Breast epithelium (tissue), 4 donors: Measurements from ENCODE around the gene ATOX1. TPM values are rescaled to one million over a fixed set of nuclear protein-coding genes. Genes with fewer than 3 reads are reported as not detected.

Experiments used
- DNase-seq, 2 donors: peaks; one replicate each; pipeline ENCODE4 v3.0.0-alpha.2; 2019; ENCODE audit warnings: low spot score in 2 of 2
- H3K27ac ChIP-seq, 2 donors: fragments of 200-600 bp; sonication (generic) in 1 of 2; one replicate each; pipeline ENCODE4 v1.5.1; 2016 to 2019; ENCODE audit warnings: mild to moderate bottlenecking in 1 of 2
- H3K27me3 ChIP-seq, 2 donors: fragments of 200-600 bp; sonication (generic) in 1 of 2; one replicate each; pipeline versions ENCODE4 v1.5.1 to v1.6.0; 2017 to 2019; ENCODE audit warnings: control low read depth in 1 of 2, mild to moderate bottlenecking in 1 of 2
- H3K36me3 ChIP-seq: fragments of 200-600 bp; one replicate; pipeline ENCODE4 v1.5.1; 2019
- H3K4me1 ChIP-seq, 2 donors: fragments of 200-600 bp; sonication (generic); one replicate each; pipeline ENCODE4 v1.5.1; 2016 to 2019; ENCODE audit warnings: control low read depth in 1 of 2
- H3K4me3 ChIP-seq, 3 donors: fragments of 200-600 bp; sonication (generic); 1 replicate in 2 of 3; 2 replicates in 1 of 3; pipeline ENCODE4 v1.5.1; 2016 to 2019; ENCODE audit warnings: mild to moderate bottlenecking in 3 of 3, moderate library complexity in 2 of 3
- H3K9me3 ChIP-seq, 2 donors: fragments of 200-600 bp; sonication (generic) in 1 of 2; one replicate each; pipeline ENCODE4 v1.5.1; 2016 to 2019; ENCODE audit warnings: control low read depth in 1 of 2
- CTCF ChIP-seq, 3 donors: fragments of 450-650 bp; IDR thresholded peaks; one replicate each; pipeline ENCODE4 v1.5.1; 2016 to 2017; ENCODE audit warnings: antibody characterized with exemption in 3 of 3, mild to moderate bottlenecking in 3 of 3, moderate library complexity in 3 of 3
- POLR2A ChIP-seq: fragments of 450-650 bp; IDR thresholded peaks from one replicate; pipeline ENCODE4 v1.6.1; 2016; ENCODE audit warnings: antibody characterized with exemption, mild to moderate bottlenecking, moderate library complexity
- POLR2AphosphoS5 ChIP-seq, 3 donors: sonication (generic); formaldehyde crosslinking; IDR thresholded peaks; one replicate each; pipeline ENCODE4 v1.6.1; 2017; ENCODE audit warnings: antibody characterized with exemption in 3 of 3
- intact Hi-C: fragments of 100-400 bp; cut with DNase I; formaldehyde crosslinking; loops from one replicate; pipeline ENCODE4 v1.15.1; 2023; ENCODE audit warnings: low total_unique reads
- total RNA-seq, 3 donors: library from RNA; depleted of rRNA; stranded (reverse); fragments of >200 nt; gene quantifications; one replicate each; pipeline ENCODE4 v1.1.0, GENCODE V29; 2016

Gene ATOX1
- total RNA-seq, 3 donors from 2014 or later = 119 to 138 (median 120) TPM

GRCh38 chr5:151757233-151758140 lies 944 bp downstream of the ATOX1 start:
- Histone ChIP-seq H3K27me3 (no peaks in the 10 kb centered on the region), H3K9me3 (no peaks in the 10 kb centered on the region), H3K36me3 (no peaks in the 10 kb centered on the region), H3K4me1 (peaks cover 7 to 8% of the 10 kb centered on the region in 2 donors), H3K4me3 (peak overlapping the region; percentile 65 to 90 (median 81)), H3K27ac (peak overlapping the region; percentile 83 to 91)
- TF ChIP-seq POLR2AphosphoS5 (IDR thresholded peaks at IDR 0.05) = no peak
- no peak for TF ChIP-seq CTCF (IDR thresholded peaks at IDR 0.05)
- TF ChIP-seq POLR2A = no peak
- peak in 1 of 2 donors; percentile 47 for DNase-seq
- intact Hi-C loops = no loop called here

DNA sequence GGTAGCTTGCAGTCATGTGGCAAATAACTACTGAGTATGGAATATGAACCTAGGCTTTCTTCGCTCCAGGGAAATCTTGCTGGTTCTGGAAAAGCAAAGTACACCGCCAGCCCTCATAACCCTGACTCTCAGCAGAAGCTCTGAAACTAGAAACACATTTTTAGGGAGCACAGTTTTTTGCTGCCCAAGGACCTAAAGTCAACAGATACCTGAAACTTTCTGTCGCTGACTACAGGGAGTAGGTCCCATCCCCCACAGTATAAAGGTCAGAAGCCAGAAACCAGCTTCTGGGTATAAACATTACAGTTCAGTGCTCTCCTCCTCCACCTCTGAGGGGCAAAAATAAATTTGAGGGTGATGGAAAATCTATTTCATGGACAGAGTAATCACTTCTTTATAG lies 3.0 kb downstream of the ATOX1 start:
- no peaks in the 10 kb centered on the region for H3K9me3 ChIP-seq
- H3K4me1 ChIP-seq = peaks cover 7 to 8% of the 10 kb centered on the region in 2 donors
- TF ChIP-seq POLR2A (no peak), POLR2AphosphoS5 (IDR thresholded peaks at IDR 0.05) (no peak), CTCF (IDR thresholded peaks at IDR 0.05) (no peak)
- no peaks in the 10 kb centered on the region for H3K36me3 ChIP-seq
- no peak overlapping the region for H3K27ac ChIP-seq
- H3K27me3 ChIP-seq = no peaks in the 10 kb centered on the region
- DNase-seq = no peak
- no peak overlapping the region for H3K4me3 ChIP-seq
- intact Hi-C loops = no loop called here

DNA sequence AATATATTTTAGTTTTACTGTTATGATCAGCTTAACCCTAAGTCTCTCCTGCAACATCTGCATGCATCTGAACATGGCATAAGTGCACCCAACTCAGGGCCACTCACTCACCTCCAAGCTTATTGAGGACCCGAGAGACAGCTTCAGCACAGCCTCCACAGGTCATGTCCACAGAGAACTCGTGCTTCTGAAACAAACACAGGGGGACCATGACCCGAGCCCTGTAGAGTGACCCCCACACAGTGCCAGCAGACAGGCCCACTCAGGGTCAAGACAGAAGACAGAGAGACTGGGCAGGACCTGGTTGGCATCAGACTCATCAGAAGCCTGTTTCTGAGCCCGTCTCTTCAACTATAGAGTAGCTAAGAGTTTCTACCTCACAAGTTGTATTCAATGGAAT lies 6.8 kb downstream of the ATOX1 start:
- no peak overlapping the region for H3K27ac ChIP-seq
- no peak for DNase-seq
- no peaks in the 10 kb centered on the region for H3K36me3 ChIP-seq
- H3K4me3 ChIP-seq = no peak overlapping the region
- no peaks in the 10 kb centered on the region for H3K27me3 ChIP-seq
- H3K9me3 ChIP-seq = no peaks in the 10 kb centered on the region
- TF ChIP-seq CTCF (IDR thresholded peaks at IDR 0.05) (no peak), POLR2A (no peak)
- intact Hi-C loops = no loop called here
- H3K4me1 ChIP-seq = no peaks in the 10 kb centered on the region

DNA sequence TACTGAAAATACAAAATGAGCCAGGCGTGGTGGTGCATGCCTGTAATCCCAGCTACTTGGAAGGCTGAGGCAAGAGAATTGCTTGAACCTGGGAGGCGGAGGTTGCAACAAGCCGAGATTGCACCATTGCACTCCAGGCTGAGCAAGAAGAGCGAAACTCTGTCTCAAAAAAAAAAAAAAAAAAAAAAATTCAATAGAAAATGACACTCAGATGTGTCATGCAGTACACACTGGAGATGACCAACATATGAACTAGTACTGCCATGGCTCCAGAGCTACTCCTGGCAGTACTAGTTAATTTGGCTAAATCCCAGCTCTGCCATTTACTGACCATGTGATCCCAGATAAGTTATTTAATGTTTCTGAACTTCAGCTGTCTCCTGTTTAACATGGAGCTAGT lies 7.3 kb downstream of the ATOX1 start:
- intact Hi-C loops = no loop called here

More for the DNA sequence above, 7.3 kb downstream of the ATOX1 start:
- H3K9me3 ChIP-seq = no peaks in the 10 kb centered on the region
- no peak overlapping the region for H3K27ac ChIP-seq
- TF ChIP-seq POLR2AphosphoS5 (IDR thresholded peaks at IDR 0.05) (no peak), CTCF (IDR thresholded peaks at IDR 0.05) (no peak), POLR2A (no peak)
- no peak overlapping the region for H3K4me3 ChIP-seq
- no peaks in the 10 kb centered on the region for H3K4me1 ChIP-seq
- no peaks in the 10 kb centered on the region for H3K36me3 ChIP-seq
- DNase-seq = no peak
- no peaks in the 10 kb centered on the region for H3K27me3 ChIP-seq
